Cardiac muscle cell (in vitro differentiated cells and primary cell): ENCODE data around the gene ABHD16A. TPM values are rescaled to one million over a fixed set of nuclear protein-coding genes. Genes with fewer than 3 reads are reported as not detected.
A peak's percentile ranks its signal among the peaks of the same experiment; 100 is the strongest.

Source experiments
- DNase-seq, 2 donors: peaks; one replicate each; pipeline versions ENCODE4 v3.0.0 to v3.0.0-alpha.2; 2010 to 2017; ENCODE audit warnings: low read depth in 1 of 2, low spot score in 1 of 2
- H3K27ac ChIP-seq: fragments of 200-600 bp; sonication (generic); 2 replicates; pipeline ENCODE4 v1.5.1; 2016
- H3K27me3 ChIP-seq: fragments of 200-600 bp; sonication (generic); 2 replicates; pipeline ENCODE4 v1.6.0; 2016; ENCODE audit warnings: control low read depth
- H3K36me3 ChIP-seq: fragments of 200-600 bp; sonication (generic); 2 replicates; pipeline ENCODE4 v1.5.1; 2016; ENCODE audit warnings: control low read depth
- H3K4me1 ChIP-seq: fragments of 200-600 bp; sonication (generic); 2 replicates; pipeline ENCODE4 v1.8.1; 2017; ENCODE audit warnings: low read depth, mild to moderate bottlenecking, mixed run types
- H3K4me3 ChIP-seq: fragments of 200-600 bp; sonication (generic); 2 replicates; pipeline ENCODE4 v1.5.1; 2016; ENCODE audit warnings: mild to moderate bottlenecking
- H3K9me3 ChIP-seq: fragments of 200-600 bp; sonication (generic); 2 replicates; pipeline ENCODE4 v1.5.1; 2017; ENCODE audit warnings: low read depth, mild to moderate bottlenecking, control low read depth
- polyA plus RNA-seq: library from polyadenylated mRNA; unstranded; fragments of >200 nt; fragmentation: Nextera tagmentation; extraction: Ambion mirVana; gene quantifications from 2 replicates; pipeline ENCODE4 v1.2.1, GENCODE V29; 2016
- total RNA-seq: library from RNA; depleted of rRNA; stranded (reverse); fragments of >200 nt; gene quantifications from 2 replicates; pipeline ENCODE4 v1.2.3, GENCODE V29; 2016
- TF ChIP-seq, protein P1 (sequence below): IDR thresholded peaks from 2 replicates; pipeline ENCODE4 v1.5.1; 2012; ENCODE audit warnings: low read depth, mild to moderate bottlenecking, low read length

ABHD16A gene
- total and polyA plus RNA-seq, 2 experiments from 2014 or later: 48.0 to 65.1 TPM

DNA sequence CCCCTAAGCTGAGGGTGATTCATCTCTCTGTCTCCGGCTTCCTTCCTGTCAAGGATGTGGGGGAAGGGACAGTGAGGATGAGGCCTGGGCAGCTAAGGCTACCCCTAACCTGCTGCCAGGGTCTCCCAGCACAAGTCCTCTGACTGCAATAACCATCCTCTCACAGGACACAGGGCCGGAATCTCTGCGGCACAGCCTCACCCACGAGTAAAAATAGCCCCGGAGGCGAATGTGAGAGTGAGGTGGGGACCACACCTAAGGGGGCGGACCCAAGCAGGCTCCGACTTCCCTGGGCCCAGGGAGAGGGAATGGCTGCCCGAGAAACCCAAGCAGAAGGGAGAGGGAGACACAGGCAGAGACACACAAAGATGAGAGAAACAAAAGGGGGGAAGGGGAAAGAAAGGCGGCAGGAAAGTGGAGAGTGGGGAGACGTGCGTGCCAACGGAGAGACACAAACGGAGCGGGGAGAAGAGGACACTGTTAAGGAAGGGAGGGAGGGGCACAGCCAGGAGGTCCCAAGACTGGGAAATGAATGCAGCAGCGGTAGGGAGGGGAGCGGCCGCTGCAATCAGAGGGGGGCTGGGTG is 31.8 kb upstream of the ABHD16A start:
- Histone ChIP-seq H3K27ac (peak overlapping the region; percentile 56), H3K4me3 (peak overlapping the region; percentile 61), H3K9me3 (no peaks in the 10 kb centered on the region), H3K36me3 (peaks cover 24% of the 10 kb centered on the region), H3K4me1 (peaks cover 27% of the 10 kb centered on the region), H3K27me3 (no peaks in the 10 kb centered on the region)
- peak; percentile 64 to 68 for DNase-seq
- TF ChIP-seq, protein P1, sequence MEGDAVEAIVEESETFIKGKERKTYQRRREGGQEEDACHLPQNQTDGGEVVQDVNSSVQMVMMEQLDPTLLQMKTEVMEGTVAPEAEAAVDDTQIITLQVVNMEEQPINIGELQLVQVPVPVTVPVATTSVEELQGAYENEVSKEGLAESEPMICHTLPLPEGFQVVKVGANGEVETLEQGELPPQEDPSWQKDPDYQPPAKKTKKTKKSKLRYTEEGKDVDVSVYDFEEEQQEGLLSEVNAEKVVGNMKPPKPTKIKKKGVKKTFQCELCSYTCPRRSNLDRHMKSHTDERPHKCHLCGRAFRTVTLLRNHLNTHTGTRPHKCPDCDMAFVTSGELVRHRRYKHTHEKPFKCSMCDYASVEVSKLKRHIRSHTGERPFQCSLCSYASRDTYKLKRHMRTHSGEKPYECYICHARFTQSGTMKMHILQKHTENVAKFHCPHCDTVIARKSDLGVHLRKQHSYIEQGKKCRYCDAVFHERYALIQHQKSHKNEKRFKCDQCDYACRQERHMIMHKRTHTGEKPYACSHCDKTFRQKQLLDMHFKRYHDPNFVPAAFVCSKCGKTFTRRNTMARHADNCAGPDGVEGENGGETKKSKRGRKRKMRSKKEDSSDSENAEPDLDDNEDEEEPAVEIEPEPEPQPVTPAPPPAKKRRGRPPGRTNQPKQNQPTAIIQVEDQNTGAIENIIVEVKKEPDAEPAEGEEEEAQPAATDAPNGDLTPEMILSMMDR: no peak

DNA sequence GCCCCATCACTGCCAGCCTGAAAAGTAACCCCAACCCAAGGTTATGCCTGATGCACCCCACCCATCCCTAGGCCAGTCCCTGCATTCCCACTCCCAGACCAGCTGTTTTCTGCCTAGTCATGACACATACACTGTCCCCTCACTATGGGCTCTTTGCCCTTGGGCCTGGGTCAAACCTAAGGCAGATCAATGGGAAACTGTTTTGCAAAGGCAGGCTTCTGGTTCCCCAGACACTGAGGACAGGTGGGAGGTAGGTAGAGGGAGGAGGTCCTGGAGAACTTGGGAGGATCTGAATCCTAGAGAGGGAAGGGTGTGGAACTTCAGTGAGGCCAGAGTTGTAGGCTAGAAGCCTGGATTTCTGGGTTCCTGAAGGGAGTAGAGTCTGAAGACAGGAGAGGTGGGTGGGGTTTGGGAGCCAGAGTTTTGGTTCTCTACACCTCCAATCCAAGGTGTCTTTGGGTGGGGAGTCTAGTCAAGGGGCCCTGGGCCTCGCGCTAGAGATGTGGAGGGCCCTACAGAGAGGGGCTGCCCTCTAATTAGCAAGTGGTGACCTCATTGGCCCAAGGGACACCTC is 31.2 kb upstream of the ABHD16A start:
- H3K4me3 ChIP-seq: peak overlapping the region; percentile 61
- H3K9me3 ChIP-seq: no peaks in the 10 kb centered on the region
- peaks cover 24% of the 10 kb centered on the region for H3K36me3 ChIP-seq
- H3K27ac ChIP-seq: peak overlapping the region; percentile 56
- H3K27me3 ChIP-seq: no peaks in the 10 kb centered on the region
- no peak for DNase-seq
- H3K4me1 ChIP-seq: peaks cover 27% of the 10 kb centered on the region
- TF ChIP-seq, protein P1: no peak

GRCh38 chr6:31733734-31734133 is 30.6 kb upstream of the ABHD16A start:
- H3K27ac ChIP-seq: no peak overlapping the region

DNA sequence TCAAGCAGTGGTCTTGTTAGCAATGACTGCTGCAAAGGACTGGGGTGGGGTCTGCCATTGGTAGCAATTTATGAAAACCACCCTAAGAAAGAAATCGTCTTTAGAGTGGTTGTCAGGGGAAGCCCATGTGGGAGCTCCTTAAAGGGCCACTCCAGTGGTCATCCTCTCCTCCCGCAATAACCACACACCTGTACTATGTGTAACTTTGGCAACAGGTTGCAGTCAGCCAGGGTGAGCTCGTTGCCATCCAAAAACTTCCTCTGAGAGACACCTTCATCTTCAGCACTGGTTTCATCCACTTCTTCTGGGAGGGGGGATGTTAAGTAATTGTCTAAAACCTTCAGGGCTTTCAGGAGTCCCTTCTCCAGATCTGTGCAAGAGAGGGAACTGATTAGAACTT is 28.9 kb upstream of the ABHD16A start:
- no peak overlapping the region for H3K27ac ChIP-seq
- TF ChIP-seq, protein P1: no peak
- H3K36me3 ChIP-seq: peaks cover 28% of the 10 kb centered on the region
- H3K9me3 ChIP-seq: no peaks in the 10 kb centered on the region
- peaks cover 12% of the 10 kb centered on the region for H3K4me1 ChIP-seq
- DNase-seq: no peak
- H3K27me3 ChIP-seq: no peaks in the 10 kb centered on the region
- no peak overlapping the region for H3K4me3 ChIP-seq

More at GRCh38 chr6:31733734-31734133, 30.6 kb upstream of the ABHD16A start:
- no peaks in the 10 kb centered on the region for H3K27me3 ChIP-seq
- H3K9me3 ChIP-seq: no peaks in the 10 kb centered on the region
- H3K4me1 ChIP-seq: peaks cover 27% of the 10 kb centered on the region
- H3K4me3 ChIP-seq: no peak overlapping the region
- TF ChIP-seq, protein P1: no peak
- H3K36me3 ChIP-seq: peaks cover 24% of the 10 kb centered on the region
- no peak for DNase-seq

DNA sequence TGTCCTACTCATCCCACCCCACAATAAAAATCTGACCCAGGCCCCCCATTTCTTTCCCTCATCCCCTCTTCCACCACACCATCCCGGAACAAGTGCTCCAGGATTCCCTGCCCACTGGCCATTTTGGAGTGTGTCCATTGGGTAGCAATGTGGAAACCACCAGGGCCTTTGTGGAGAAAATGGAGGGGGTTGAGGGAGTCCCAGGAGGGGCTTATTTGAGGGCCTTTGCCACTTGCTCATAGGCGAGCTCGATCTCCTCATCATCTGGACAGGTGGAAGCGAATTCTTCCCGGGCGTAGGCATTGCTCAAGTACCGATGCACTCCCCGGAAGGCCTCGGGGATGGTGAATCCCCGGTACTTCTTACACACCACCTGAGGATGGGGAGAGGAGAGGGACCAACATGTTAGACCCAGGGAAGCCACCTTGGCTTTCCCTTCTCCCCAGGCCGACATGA is 27.5 kb upstream of the ABHD16A start:
- no peaks in the 10 kb centered on the region for H3K9me3 ChIP-seq
- H3K36me3 ChIP-seq: peaks cover 33% of the 10 kb centered on the region
- no peaks in the 10 kb centered on the region for H3K27me3 ChIP-seq
- TF ChIP-seq, protein P1: no peak
- H3K4me1 ChIP-seq: peaks cover 7% of the 10 kb centered on the region
- H3K27ac ChIP-seq: peak overlapping the region; percentile 2
- no peak for DNase-seq
- H3K4me3 ChIP-seq: peak overlapping the region; percentile 91
